Measurements from ENCODE around the gene OR2AE1.

The OR2AE1 gene

GRCh38 chr7:99855236-99855635, 21.6 kb downstream of the OR2AE1 start:
- DNase-seq (ENCODE audit: low read depth): no peak

DNA sequence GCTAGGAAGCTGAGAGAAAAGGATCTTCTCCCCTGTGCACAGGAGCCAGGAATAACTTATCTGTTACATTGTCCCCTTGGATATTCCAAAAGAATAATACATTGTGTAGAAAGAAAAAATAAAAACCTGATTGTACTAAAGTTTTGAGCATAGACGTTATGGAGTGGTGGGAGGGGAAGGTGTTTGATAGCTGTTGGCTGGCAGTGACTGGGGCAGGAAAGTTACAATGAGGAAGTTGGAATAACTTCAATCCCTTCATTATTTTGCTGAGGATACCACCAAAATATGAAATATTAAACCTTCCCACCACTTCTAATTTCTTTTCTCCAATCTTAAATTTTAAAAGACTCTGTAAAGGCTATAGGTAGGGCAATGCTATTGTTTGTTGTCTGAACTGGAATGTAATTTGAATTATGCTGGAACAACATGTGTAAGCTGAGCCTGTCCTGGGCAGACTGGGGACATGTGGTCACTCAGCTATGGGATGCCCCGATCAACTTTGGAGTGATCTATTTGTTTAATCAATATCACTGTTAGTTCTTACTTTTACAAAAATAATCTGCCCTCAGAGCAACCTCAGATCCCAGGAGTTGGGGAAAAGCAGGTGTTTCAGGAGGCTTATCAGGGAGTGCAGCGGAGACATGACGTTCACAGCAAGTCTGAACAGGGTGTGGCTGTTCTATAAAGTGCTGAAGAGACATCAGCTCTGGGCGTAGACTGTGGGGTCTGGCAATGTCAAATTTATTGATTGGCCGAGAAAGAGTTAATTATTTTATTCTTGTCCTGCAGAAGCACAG, 28.2 kb downstream of the OR2AE1 start:
- no peak for DNase-seq (ENCODE audit: low read depth)

GRCh38 chr7:99844328-99844727, 32.5 kb downstream of the OR2AE1 start:
- no peak for DNase-seq (ENCODE audit: low read depth)

GRCh38 chr7:99843808-99844207, 33.0 kb downstream of the OR2AE1 start:
- no peak for DNase-seq (ENCODE audit: low read depth)

DNA sequence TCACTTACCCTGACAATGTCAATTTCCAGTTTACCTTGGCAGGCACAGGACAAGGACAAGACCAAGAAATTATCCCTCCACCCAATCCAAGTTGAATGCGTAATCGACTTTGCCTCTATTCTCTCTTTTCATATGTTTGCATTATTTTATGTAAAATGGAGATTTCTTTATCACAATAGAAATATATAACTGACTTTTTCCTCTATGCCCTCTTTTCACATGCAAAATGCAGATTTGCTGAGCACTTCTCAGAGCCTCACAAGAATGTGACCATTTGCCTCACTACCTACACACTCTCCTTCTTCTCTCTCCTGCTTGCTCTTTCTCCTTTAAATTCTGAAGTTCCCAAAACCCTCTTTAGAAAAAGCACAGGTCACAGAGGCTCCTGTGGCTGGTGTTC, 33.9 kb downstream of the OR2AE1 start:
- no peak for DNase-seq (ENCODE audit: low read depth)

- DNase-seq (ENCODE audit: low read depth): no peak
These were observed 36.5 kb downstream of the OR2AE1 start for GRCh38 chr7:99840136-99840869.

GRCh38 chr7:99839287-99840021, 37.4 kb downstream of the OR2AE1 start:
- DNase-seq (ENCODE audit: low read depth): no peak

GRCh38 chr7:99837649-99838361, 39.0 kb downstream of the OR2AE1 start:
- no peak for DNase-seq (ENCODE audit: low read depth)

GRCh38 chr7:99835189-99835588, 41.6 kb downstream of the OR2AE1 start:
- DNase-seq (ENCODE audit: low read depth): no peak

DNA sequence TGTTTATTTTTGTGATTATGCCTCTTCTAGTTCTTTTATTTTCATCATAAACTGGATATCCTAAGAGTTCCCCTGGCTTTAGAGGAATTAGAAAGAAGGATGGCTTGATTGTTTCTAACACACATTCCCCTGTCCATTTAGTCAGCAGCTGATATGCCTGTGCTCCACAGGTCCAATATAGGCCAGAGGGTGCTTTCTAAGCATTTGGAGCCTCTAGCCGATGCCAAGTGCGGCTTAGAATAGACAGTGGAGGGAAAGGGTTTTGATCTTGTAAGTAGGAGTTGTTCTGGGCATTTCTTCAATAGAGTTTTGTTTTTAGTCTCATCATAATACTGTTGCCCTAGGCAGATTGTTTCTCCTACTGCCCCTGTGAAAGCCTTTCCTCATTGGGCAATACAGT, 42.5 kb downstream of the OR2AE1 start:
- no peak for DNase-seq (ENCODE audit: low read depth)

GRCh38 chr7:99833289-99833877, 43.5 kb downstream of the OR2AE1 start:
- no peak for DNase-seq (ENCODE audit: low read depth)

DNA sequence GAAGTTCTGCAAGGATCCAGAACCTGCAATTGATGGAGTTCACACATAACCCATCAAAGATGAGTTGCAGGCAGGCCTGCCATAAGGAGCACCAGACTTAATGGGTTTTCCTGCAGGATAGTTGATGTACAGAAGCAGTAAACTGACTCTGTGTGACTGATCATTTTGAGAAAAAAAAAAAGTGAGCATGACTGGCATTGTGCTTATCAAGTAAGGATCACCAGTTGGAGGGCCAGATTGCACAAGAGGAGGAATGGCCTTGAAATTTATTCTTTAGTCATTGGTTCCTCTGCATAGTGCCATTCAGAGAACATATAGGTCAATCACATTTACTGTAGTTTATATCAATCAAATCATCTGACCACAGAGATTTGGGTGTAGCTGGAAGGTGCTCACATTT, 45.2 kb downstream of the OR2AE1 start:
- no peak for DNase-seq (ENCODE audit: low read depth)

GRCh38 chr7:99829524-99830160, 47.2 kb downstream of the OR2AE1 start:
- DNase-seq (ENCODE audit: low read depth): no peak

DNA sequence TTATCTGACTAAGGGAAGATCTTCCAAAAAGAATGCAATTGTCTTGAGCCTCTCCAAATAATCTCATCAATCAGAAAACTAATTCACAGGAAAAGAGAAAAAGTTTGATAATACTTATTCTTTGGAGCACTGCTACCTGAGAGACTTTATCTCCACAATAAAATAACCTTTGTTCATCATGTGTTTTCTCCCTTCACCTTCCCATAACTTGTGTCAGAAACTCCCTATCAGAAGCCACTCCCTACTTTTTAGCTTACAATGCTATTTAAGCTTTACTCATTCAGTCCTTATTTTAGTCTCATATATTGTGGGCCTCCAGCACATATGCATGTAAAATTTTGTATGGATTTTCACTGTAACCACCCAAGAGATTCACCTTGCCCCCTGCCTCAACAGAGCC, 48.0 kb downstream of the OR2AE1 start:
- DNase-seq (ENCODE audit: low read depth): no peak

GRCh38 chr7:99827040-99827778, 49.6 kb downstream of the OR2AE1 start:
- DNase-seq (ENCODE audit: low read depth): no peak
